HCT116 (cell line): ENCODE data around the gene URAD. TPM values are rescaled to one million over a fixed set of nuclear protein-coding genes. Genes with fewer than 3 reads are reported as not detected.

ENCODE experiments used
- ATAC-seq: fragments of 200-7000 bp; cut with Tn5 transposase; 2 replicates; pipeline ENCODE4 v1.9.1; 2020; ENCODE audit warnings: mild to moderate bottlenecking, moderate library complexity
- BruUV-seq: library from RNA; stranded (reverse); fragments of 400-500 nt; replicated peaks from 2 replicates; lab custom pipeline; 2021; lab: Mats Ljungman, UMichigan
- CTCF ChIA-PET: fragments of 300-600 bp; sonication (Branson Sonifier 250); formaldehyde crosslinking; loops from one replicate; lab custom pipeline; 2021; ENCODE audit warnings: antibody characterized with exemption; lab: Charles Lee
- POLR2A ChIA-PET: fragments of 300-600, 350-600 bp; sonication (Branson Sonifier 250); formaldehyde crosslinking; loops from one replicate; lab custom pipeline; 2021; ENCODE audit warnings: antibody characterized with exemption; lab: Charles Lee
- RAD21 ChIA-PET, 2 experiments: fragments of 300-600 bp; sonication (Branson Sonifier 250); formaldehyde crosslinking; loops; one replicate each; lab custom pipeline; 2023; ENCODE audit warnings: low total read pairs in 2 of 2; ENCODE audit not compliant: uncharacterized antibody in 2 of 2, unreplicated experiment in 2 of 2, low non-redundant PET in 1 of 2; lab: Charles Lee
- DNase-seq: peaks from one replicate; pipeline ENCODE4 v3.0.0-alpha.2; 2010; ENCODE audit warnings: low read depth, low spot score
- H2AFZ ChIP-seq: fragments of 200-600 bp; shearing (Covaris generic), sonication (generic); 2 replicates; pipeline ENCODE4 v1.6.1; 2017; ENCODE audit warnings: low read depth, mixed run types, mixed read lengths, antibody characterized with exemption, low read length; ENCODE audit not compliant: poor library complexity, severe bottlenecking
- H3K27ac ChIP-seq: 2 replicates; pipeline ENCODE4 v1.5.1; 2012; ENCODE audit warnings: low read depth, low read length
- H3K27me3 ChIP-seq: fragments of 200-600 bp; sonication (generic); 2 replicates; pipeline ENCODE4 v1.6.1; 2016; ENCODE audit warnings: mixed run types, low read length, mixed read lengths; ENCODE audit not compliant: insufficient read depth
- H3K36me3 ChIP-seq, 2 experiments: fragments of 200-500 bp in 1 of 2; fragments of 200-600 bp in 1 of 2; sonication (Bioruptor generic) in 1 of 2; sonication (generic) in 1 of 2; 2 replicates each; pipeline versions ENCODE4 v1.5.1 to v1.6.1; 2014 to 2016; ENCODE audit warnings: low read length in 2 of 2, inconsistent platforms in 1 of 2, mixed read lengths in 1 of 2, mixed run types in 1 of 2; ENCODE audit not compliant: insufficient read depth in 2 of 2, control insufficient read depth in 1 of 2
- H3K4me1 ChIP-seq, 2 experiments: fragments of 200-600 bp in 1 of 2; sonication (generic) in 1 of 2; 2 replicates each; pipeline versions ENCODE4 v1.5.1 to v1.6.1; 2012 to 2017; ENCODE audit warnings: low read length in 2 of 2, inconsistent platforms in 1 of 2, mild to moderate bottlenecking in 1 of 2, mixed read lengths in 1 of 2, mixed run types in 1 of 2, moderate library complexity in 1 of 2; ENCODE audit not compliant: insufficient read depth in 2 of 2, control insufficient read depth in 1 of 2
- H3K4me2 ChIP-seq: fragments of 200-600 bp; sonication (generic); 2 replicates; pipeline ENCODE4 v1.6.1; 2017; ENCODE audit warnings: mixed run types, low read length, mixed read lengths
- H3K4me3 ChIP-seq, 2 experiments: fragments of 200-600 bp in 1 of 2; sonication (generic) in 1 of 2; replicated peaks in 1 of 2; 2 replicates each; pipeline ENCODE4 v1.5.1; 2011 to 2016; ENCODE audit warnings: low read length in 2 of 2, control low read depth in 1 of 2, low read depth in 1 of 2, mild to moderate bottlenecking in 1 of 2, mixed read lengths in 1 of 2, mixed run types in 1 of 2
- H3K79me2 ChIP-seq: fragments of 200-600 bp; sonication (generic); 2 replicates; pipeline ENCODE4 v1.6.1; 2017; ENCODE audit warnings: mild to moderate bottlenecking, mixed run types, low read length, moderate library complexity, mixed read lengths; ENCODE audit not compliant: insufficient read depth
- H3K9ac ChIP-seq: fragments of 200-600 bp; sonication (generic); 2 replicates; pipeline ENCODE4 v1.6.1; 2016; ENCODE audit warnings: low read length, mixed read lengths
- H3K9me2 ChIP-seq: fragments of 200-600 bp; sonication (generic), shearing (Covaris generic); 2 replicates; pipeline ENCODE4 v1.6.1; 2017; ENCODE audit warnings: mixed run types, mild to moderate bottlenecking, moderate library complexity; ENCODE audit not compliant: insufficient read depth
- H3K9me3 ChIP-seq, 2 experiments: fragments of 200-500 bp in 1 of 2; fragments of 200-600 bp in 1 of 2; sonication (Bioruptor generic) in 1 of 2; sonication (generic) in 1 of 2; 2 replicates each; pipeline ENCODE4 v1.6.1; 2014 to 2017; ENCODE audit warnings: low read length in 2 of 2, mixed read lengths in 2 of 2, inconsistent platforms in 1 of 2, low read depth in 1 of 2, mild to moderate bottlenecking in 1 of 2, mixed run types in 1 of 2, moderate library complexity in 1 of 2; ENCODE audit not compliant: control insufficient read depth in 1 of 2, insufficient read depth in 1 of 2
- H4K20me1 ChIP-seq: fragments of 200-600 bp; sonication (generic), shearing (Covaris generic); 2 replicates; pipeline ENCODE4 v1.6.1; 2017; ENCODE audit warnings: mixed run types, mild to moderate bottlenecking, moderate library complexity; ENCODE audit not compliant: insufficient read depth
- CEBPB ChIP-seq: IDR thresholded peaks from 2 replicates; pipeline ENCODE4 v1.6.1; 2012; ENCODE audit warnings: low read depth
- EZH2phosphoT487 ChIP-seq: fragments of 200-600 bp; IDR thresholded peaks from 2 replicates; pipeline ENCODE4 v1.6.1; 2018; ENCODE audit warnings: antibody characterized with exemption, borderline replicate concordance
- SIN3A ChIP-seq: IDR thresholded peaks from 2 replicates; pipeline ENCODE4 v1.6.1; 2012; ENCODE audit warnings: low read depth
- SP1 ChIP-seq: IDR thresholded peaks from 2 replicates; pipeline ENCODE4 v1.6.1; 2012; ENCODE audit warnings: low read depth
- SRF ChIP-seq: IDR thresholded peaks from 2 replicates; pipeline ENCODE4 v1.6.1; 2012; ENCODE audit warnings: low read depth
- ZFX ChIP-seq: fragments of 450-650 bp; IDR thresholded peaks from 2 replicates; pipeline ENCODE4 v1.6.1; 2017
- intact Hi-C: fragments of 100-400 bp; cut with micrococcal nuclease; formaldehyde crosslinking; loops from 2 replicates; pipeline ENCODE4 v1.10.0; 2022
- total RNA-seq: library from RNA; stranded (reverse); gene quantifications from one replicate; pipeline ENCODE4 v1.2.1, GENCODE V29; 2021; ENCODE audit not compliant: unreplicated experiment
- TF ChIP-seq, protein P1 (sequence below): IDR thresholded peaks from 2 replicates; pipeline ENCODE4 v1.6.1; 2012

The URAD gene
- total RNA-seq, 1 experiment from 2014 or later = not detected

DNA sequence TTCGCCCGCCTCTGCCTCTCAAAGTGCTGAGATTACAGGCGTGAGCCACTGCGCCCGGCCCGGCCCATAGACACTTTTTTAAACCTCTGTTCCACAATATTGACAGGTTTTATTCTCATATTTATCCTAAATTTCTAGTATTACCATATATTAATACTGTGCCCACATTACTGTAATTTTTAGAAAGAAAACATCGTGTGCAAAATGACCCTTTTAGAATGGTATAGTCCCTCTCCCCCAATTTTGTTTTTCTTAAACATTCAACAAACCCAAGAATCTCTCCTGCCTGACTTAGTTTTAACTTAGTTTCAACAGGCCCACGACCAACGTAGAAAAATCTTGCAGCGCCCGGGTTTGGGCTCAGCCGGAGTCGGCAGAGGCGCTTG is 28.5 kb downstream of the URAD start:
- CTCF ChIA-PET = no interaction called here
- intact Hi-C loops = loop anchor here (5.0 kb wide), 1 partner anchor 428 kb away; no protein-coding TSS in a partner anchor

DNA sequence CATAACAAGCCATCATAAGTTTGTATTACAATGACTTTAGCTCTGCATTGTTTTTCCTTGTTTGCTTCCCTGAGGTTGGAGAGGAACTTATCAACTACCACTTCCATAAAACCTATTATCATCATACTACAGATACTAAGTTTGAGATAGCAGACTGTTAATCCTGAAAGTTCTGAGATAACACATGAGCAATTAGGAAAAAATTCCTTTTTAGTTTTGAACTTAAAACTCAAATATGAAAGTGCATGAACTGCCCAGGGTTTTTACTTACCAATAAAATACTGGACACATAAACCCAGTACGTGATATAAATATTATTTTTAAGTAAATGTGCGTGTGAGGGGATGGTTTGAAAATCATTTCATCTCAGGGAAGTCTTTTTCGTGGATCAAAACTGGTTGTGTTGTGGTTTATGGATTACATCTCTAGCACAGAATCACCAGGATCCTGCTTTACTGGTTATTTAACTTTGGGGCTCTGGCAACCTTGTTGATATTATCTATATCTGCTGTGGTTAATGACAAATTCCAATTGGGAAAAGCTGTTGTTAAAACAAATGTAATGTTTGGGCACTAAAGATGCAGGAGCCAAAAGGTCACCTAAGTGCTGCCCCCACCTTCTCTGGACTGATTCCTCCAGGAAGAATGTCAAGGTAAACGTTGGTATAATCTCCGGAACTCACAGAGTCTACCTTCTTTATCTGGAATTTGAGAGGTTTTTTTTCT is 31.8 kb downstream of the URAD start:
- RAD21 ChIA-PET = interaction anchor here in 1 of 2 experiments (0.7 kb wide), 1 partner anchor 505 kb away, joined by 3 read pairs; no protein-coding TSS in a partner anchor
- Histone ChIP-seq H3K9ac (no peak overlapping the region), H3K4me3 (no peak overlapping the region), H3K4me2 (no peak overlapping the region), H3K4me1 (peaks cover 9 to 18% of the 10 kb centered on the region in 2 experiments; a peak in 3 of 4 replicates), H3K27ac (no peak overlapping the region), H4K20me1 (no peaks in the 10 kb centered on the region), H2AFZ (no peak overlapping the region), H3K27me3 (no peaks in the 10 kb centered on the region), H3K36me3 (no peaks in the 10 kb centered on the region), H3K9me2 (no peaks in the 10 kb centered on the region), H3K79me2 (no peaks in the 10 kb centered on the region), H3K9me3 (no peaks in the 10 kb centered on the region)
- no TSS peak for BruUV-seq
- intact Hi-C loops = loop anchor here (5.0 kb wide), 1 partner anchor 424 kb away; no protein-coding TSS in a partner anchor
- DNase-seq (no peak), ATAC-seq (no peak)
- POLR2A ChIA-PET = interaction anchor here (1.2 kb wide), 2 partner anchors 12 to 126 kb away, joined by 5 to 6 read pairs; partner anchors contain the start of gene CDX2
- CTCF ChIA-PET = interaction anchor here (0.7 to 7.8 kb wide), 5 partner anchors 28 to 1888 kb away, joined by 3 to 307 read pairs (median 3); no protein-coding TSS in a partner anchor
- TF ChIP-seq CEBPB = no peak
- no peak for TF ChIP-seq EZH2phosphoT487
- TF ChIP-seq, protein P1, sequence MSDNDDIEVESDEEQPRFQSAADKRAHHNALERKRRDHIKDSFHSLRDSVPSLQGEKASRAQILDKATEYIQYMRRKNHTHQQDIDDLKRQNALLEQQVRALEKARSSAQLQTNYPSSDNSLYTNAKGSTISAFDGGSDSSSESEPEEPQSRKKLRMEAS = no peak
- no peak for TF ChIP-seq SRF
- no peak for TF ChIP-seq SP1
- TF ChIP-seq SIN3A = no peak
- TF ChIP-seq, all 23 proteins: peak for 0

More for the DNA sequence above, 28.5 kb downstream of the URAD start:
- RAD21 ChIA-PET = no interaction called here
- Histone ChIP-seq H3K4me1 (peaks cover 3 to 6% of the 10 kb centered on the region in 2 experiments; a peak in 1 of 4 replicates), H3K4me2 (peak overlapping the region; percentile 37), H3K9ac (0 out of 2 replicates have a peak overlapping the region, but pooled peaks have one; percentile 0), H2AFZ (no peak overlapping the region), H4K20me1 (no peaks in the 10 kb centered on the region), H3K9me2 (no peaks in the 10 kb centered on the region), H3K79me2 (peaks cover 4% of the 10 kb centered on the region; the same call in 1 of the 2 replicates), H3K27ac (no peak overlapping the region), H3K4me3 (no peak overlapping the region), H3K27me3 (no peaks in the 10 kb centered on the region), H3K36me3 (peaks cover 0 to 4% of the 10 kb centered on the region in 2 experiments; a peak in 1 of 4 replicates), H3K9me3 (no peaks in the 10 kb centered on the region)
- no peak for TF ChIP-seq ZFX
- ATAC-seq = no peak
- DNase-seq = no peak
- POLR2A ChIA-PET = no interaction called here
- no TSS peak for BruUV-seq
